Measurements from ENCODE around the gene PTER. TPM values are rescaled to one million over a fixed set of nuclear protein-coding genes. Genes with fewer than 3 reads are reported as not detected.
A peak's percentile ranks its signal among the peaks of the same experiment; 100 is the strongest.

Gene PTER
- total RNA-seq, 1 donor from 2014 or later, result 14.2 TPM

DNA sequence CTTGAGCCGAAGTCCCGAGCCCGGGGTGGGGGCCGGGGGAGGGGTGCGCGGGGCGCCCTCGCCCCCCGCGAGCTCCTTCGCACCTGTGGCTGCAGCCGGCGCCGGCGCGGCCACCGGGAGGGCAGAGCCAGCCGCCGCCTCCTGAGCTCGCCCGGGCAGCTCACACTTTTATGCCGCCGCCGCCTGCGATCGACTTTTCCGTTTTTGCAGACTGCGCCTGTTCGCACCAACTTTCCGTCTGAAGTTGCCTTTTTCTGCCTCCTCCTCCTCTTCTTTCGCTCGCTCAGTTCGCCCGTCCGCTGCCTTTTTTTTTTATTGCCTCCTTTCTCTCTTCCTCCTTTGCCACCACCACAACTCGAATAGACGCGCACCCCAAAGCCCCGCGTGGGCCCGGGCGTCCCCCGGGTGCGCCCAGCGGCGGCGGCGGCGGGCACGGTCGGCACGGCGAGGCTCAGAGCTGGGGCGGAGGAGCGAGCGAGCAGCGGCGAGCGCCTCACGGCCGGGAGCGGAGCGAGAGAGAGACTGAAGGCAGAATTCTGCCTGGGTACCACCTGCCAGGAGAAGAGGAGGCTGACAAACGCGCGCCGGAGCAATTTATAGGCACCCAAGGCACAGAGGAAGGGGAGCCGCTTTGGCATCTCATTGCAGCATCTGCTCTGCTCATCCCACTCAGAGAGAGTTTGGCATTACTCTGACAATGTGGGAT, 84.7 kb downstream of the PTER start, which contains the start of gene C1QL3:
C1QL3 (minus strand) TSS at position 569 of the 706 bp plus-strand sequence. CDS start 814 bp downstream, outside the sequence.
- H3K9ac ChIP-seq, result no peak within 1 kb of the TSS
- H2AFZ ChIP-seq (replicated peaks), result peak within 1 kb of the TSS; percentile 64
- H3F3A ChIP-seq (ENCODE audit: low read depth), result peaks cover 29% of the 10 kb centered on the region
- H3K9me3 ChIP-seq (ENCODE audit: low read depth), result no peaks in the 10 kb centered on the region
- peaks cover 73% of the 10 kb centered on the region for H3K27me3 ChIP-seq
- H4K20me1 ChIP-seq (ENCODE audit: low read depth), result peaks cover 12% of the 10 kb centered on the region
- H3K36me3 Mint-ChIP-seq, result no peaks in the 10 kb centered on the region
- H3K4me2 ChIP-seq, result peak within 1 kb of the TSS; percentile 94
- H3K4me1 ChIP-seq, result peaks cover 29% of the 10 kb centered on the region
- H3K4me3 Mint-ChIP-seq, result peak within 1 kb of the TSS; percentile 87
- H3K9me3 Mint-ChIP-seq, result peaks cover 1% of the 10 kb centered on the region
- no peaks in the 10 kb centered on the region for H3K36me3 ChIP-seq
- peak; percentile 71 for DNase-seq (ENCODE audit: low spot score)
- no peaks in the 10 kb centered on the region for H3K79me2 ChIP-seq (ENCODE audit: low read depth)
- TF ChIP-seq EZH2 (IDR thresholded peaks at IDR 0.05) (peak; percentile 59), EZH2phosphoT487 (IDR thresholded peaks at IDR 0.05) (no peak)
- H3K27ac ChIP-seq, result no peak within 1 kb of the TSS
- peak within 1 kb of the TSS; percentile 82 for H3K4me3 ChIP-seq
- H3K27me3 Mint-ChIP-seq (ENCODE audit: insufficient read depth, low read depth), result peaks cover 48% of the 10 kb centered on the region
- peaks cover 7% of the 10 kb centered on the region for H3K4me1 Mint-ChIP-seq
- H3K27ac Mint-ChIP-seq, result no peak within 1 kb of the TSS

DNA sequence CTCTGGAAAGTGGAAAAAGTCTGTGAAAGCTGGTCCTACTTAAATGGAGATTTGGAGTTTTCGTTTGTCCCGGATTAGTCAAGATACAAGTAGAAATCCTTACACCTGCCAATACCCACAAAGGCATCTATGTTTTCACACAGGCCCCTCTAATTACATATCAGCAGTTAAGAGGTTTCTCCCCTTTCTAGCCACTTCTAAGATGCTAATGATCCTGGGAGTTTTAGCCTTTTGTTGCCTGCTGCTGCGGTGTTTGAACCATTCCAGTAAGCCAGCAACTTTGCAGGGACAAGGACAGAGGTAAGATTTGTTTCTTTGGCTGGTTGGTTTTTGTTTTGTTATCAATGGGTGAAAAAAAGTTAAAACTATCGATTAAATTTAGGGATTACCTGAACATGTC, 90.6 kb downstream of the PTER start:
- no peaks in the 10 kb centered on the region for H3K36me3 Mint-ChIP-seq
- H3K4me1 Mint-ChIP-seq, result peaks cover 4% of the 10 kb centered on the region
- H3K9me3 Mint-ChIP-seq, result no peaks in the 10 kb centered on the region
- DNase-seq (ENCODE audit: low spot score), result peak; percentile 70
- peak overlapping the region; percentile 43 for H3K27ac ChIP-seq
- peaks cover 36% of the 10 kb centered on the region for H3F3A ChIP-seq (ENCODE audit: low read depth)
- peaks cover 6% of the 10 kb centered on the region for H4K20me1 ChIP-seq (ENCODE audit: low read depth)
- no peak overlapping the region for H3K4me3 Mint-ChIP-seq
- TF ChIP-seq EZH2phosphoT487 (IDR thresholded peaks at IDR 0.05), result no peak
- peak overlapping the region; percentile 56 for H3K4me2 ChIP-seq
- no peak overlapping the region for H2AFZ ChIP-seq (replicated peaks)
- H3K27me3 ChIP-seq, result peaks cover 27% of the 10 kb centered on the region
- peaks cover 17% of the 10 kb centered on the region for H3K27me3 Mint-ChIP-seq (ENCODE audit: insufficient read depth, low read depth)
- H3K9ac ChIP-seq, result no peak overlapping the region
- H3K9me3 ChIP-seq (ENCODE audit: low read depth), result no peaks in the 10 kb centered on the region
- no peak overlapping the region for H3K4me3 ChIP-seq
- no peak overlapping the region for H3K27ac Mint-ChIP-seq
- no peaks in the 10 kb centered on the region for H3K79me2 ChIP-seq (ENCODE audit: low read depth)
- peaks cover 38% of the 10 kb centered on the region for H3K4me1 ChIP-seq
- H3K36me3 ChIP-seq, result no peaks in the 10 kb centered on the region

DNA sequence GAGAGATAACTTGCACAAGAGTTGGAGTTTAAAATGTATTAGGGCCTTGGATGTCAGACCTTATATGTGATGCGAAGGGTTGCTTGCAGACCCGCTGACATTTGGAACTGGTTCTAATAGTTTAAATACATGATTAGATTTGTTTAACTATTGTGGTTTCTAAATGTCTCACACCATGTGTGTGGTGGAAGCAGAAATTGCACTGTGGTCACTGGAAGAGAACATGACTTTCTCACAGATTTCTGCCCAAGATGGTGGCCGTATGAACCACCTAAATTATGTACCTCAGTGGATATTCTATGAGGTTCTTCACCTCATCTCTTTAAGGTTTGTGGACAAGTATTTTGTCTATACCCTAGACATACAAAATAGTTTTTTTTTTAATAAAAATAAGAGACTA, 93.0 kb downstream of the PTER start:
- no peak overlapping the region for H3K9ac ChIP-seq
- H2AFZ ChIP-seq (replicated peaks), result no peak overlapping the region
- H3K4me2 ChIP-seq, result no peak overlapping the region
- peaks cover 22% of the 10 kb centered on the region for H3K4me1 ChIP-seq
- no peaks in the 10 kb centered on the region for H4K20me1 ChIP-seq (ENCODE audit: low read depth)
- Mint-ChIP-seq H3K9me3 (no peaks in the 10 kb centered on the region), H3K4me1 (peaks cover 4% of the 10 kb centered on the region), H3K27me3 (ENCODE audit: insufficient read depth, low read depth) (peaks cover under 1% of the 10 kb centered on the region), H3K4me3 (no peak overlapping the region), H3K27ac (no peak overlapping the region), H3K36me3 (no peaks in the 10 kb centered on the region)
- no peak overlapping the region for H3K4me3 ChIP-seq
- no peaks in the 10 kb centered on the region for H3K9me3 ChIP-seq (ENCODE audit: low read depth)
- no peaks in the 10 kb centered on the region for H3K36me3 ChIP-seq
- H3K27ac ChIP-seq, result no peak overlapping the region
- TF ChIP-seq, protein P1, sequence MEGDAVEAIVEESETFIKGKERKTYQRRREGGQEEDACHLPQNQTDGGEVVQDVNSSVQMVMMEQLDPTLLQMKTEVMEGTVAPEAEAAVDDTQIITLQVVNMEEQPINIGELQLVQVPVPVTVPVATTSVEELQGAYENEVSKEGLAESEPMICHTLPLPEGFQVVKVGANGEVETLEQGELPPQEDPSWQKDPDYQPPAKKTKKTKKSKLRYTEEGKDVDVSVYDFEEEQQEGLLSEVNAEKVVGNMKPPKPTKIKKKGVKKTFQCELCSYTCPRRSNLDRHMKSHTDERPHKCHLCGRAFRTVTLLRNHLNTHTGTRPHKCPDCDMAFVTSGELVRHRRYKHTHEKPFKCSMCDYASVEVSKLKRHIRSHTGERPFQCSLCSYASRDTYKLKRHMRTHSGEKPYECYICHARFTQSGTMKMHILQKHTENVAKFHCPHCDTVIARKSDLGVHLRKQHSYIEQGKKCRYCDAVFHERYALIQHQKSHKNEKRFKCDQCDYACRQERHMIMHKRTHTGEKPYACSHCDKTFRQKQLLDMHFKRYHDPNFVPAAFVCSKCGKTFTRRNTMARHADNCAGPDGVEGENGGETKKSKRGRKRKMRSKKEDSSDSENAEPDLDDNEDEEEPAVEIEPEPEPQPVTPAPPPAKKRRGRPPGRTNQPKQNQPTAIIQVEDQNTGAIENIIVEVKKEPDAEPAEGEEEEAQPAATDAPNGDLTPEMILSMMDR (IDR thresholded peaks at IDR 0.05), result no peak
- TF ChIP-seq EZH2 (IDR thresholded peaks at IDR 0.05) (no peak), EZH2phosphoT487 (IDR thresholded peaks at IDR 0.05) (no peak)
- no peaks in the 10 kb centered on the region for H3K79me2 ChIP-seq (ENCODE audit: low read depth)
- H3F3A ChIP-seq (ENCODE audit: low read depth), result peaks cover 24% of the 10 kb centered on the region
- no peak for DNase-seq (ENCODE audit: low spot score)
- peaks cover 3% of the 10 kb centered on the region for H3K27me3 ChIP-seq

DNA sequence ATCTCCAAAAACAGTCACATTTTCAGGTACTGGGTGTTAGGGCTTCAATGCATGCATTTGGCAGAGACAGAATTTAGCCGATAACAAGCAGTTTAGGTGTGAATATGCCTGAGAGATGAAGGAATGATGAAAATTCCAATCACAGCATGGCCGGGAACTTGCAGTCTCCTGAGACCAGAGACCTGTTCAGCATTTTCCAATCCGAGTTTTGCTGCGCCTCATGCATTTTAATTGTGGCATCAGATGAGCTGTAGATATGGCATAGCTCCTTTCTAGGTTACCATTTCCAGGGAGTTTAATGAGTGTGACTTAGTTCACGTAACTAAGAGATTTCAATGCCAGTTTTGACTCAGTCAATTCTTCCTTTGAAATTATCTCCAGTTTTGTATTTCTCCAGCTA, 99.3 kb downstream of the PTER start:
- Mint-ChIP-seq H3K27me3 (ENCODE audit: insufficient read depth, low read depth) (no peaks in the 10 kb centered on the region), H3K27ac (no peak overlapping the region), H3K4me3 (no peak overlapping the region), H3K9me3 (no peaks in the 10 kb centered on the region), H3K36me3 (no peaks in the 10 kb centered on the region), H3K4me1 (no peaks in the 10 kb centered on the region)
- Histone ChIP-seq H2AFZ (replicated peaks) (no peak overlapping the region), H4K20me1 (ENCODE audit: low read depth) (no peaks in the 10 kb centered on the region), H3F3A (ENCODE audit: low read depth) (no peaks in the 10 kb centered on the region), H3K4me1 (no peaks in the 10 kb centered on the region), H3K27ac (no peak overlapping the region), H3K9ac (no peak overlapping the region), H3K79me2 (ENCODE audit: low read depth) (no peaks in the 10 kb centered on the region), H3K4me3 (no peak overlapping the region), H3K27me3 (no peaks in the 10 kb centered on the region), H3K9me3 (ENCODE audit: low read depth) (no peaks in the 10 kb centered on the region), H3K36me3 (no peaks in the 10 kb centered on the region), H3K4me2 (no peak overlapping the region)
- no peak for DNase-seq (ENCODE audit: low spot score)
- TF ChIP-seq EZH2 (IDR thresholded peaks at IDR 0.05) (no peak), EZH2phosphoT487 (IDR thresholded peaks at IDR 0.05) (no peak)
- TF ChIP-seq, protein P1 (IDR thresholded peaks at IDR 0.05), result no peak

All from neural progenitor cell (in vitro differentiated cells).